ENCODE results near the gene KIF14.

DNA sequence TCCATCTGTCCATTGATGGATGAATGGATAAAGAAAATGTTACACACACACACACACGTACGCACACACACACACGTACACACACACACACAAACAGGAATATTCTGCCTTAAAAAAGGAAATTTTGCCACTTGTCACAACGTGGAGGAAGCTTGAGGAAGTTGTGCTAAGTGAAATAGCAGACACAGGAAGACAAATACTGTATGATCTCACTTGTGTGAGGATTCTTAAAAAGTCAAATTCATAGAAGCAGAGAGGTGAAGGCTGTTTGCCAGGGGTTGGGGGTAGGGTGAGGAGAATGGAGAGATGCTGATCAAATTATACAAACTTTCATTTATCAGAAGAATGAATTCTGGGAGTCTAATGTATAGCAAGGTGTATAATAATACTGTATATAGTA is 73.2 kb downstream of the KIF14 start:
- TF ChIP-seq, protein P1, sequence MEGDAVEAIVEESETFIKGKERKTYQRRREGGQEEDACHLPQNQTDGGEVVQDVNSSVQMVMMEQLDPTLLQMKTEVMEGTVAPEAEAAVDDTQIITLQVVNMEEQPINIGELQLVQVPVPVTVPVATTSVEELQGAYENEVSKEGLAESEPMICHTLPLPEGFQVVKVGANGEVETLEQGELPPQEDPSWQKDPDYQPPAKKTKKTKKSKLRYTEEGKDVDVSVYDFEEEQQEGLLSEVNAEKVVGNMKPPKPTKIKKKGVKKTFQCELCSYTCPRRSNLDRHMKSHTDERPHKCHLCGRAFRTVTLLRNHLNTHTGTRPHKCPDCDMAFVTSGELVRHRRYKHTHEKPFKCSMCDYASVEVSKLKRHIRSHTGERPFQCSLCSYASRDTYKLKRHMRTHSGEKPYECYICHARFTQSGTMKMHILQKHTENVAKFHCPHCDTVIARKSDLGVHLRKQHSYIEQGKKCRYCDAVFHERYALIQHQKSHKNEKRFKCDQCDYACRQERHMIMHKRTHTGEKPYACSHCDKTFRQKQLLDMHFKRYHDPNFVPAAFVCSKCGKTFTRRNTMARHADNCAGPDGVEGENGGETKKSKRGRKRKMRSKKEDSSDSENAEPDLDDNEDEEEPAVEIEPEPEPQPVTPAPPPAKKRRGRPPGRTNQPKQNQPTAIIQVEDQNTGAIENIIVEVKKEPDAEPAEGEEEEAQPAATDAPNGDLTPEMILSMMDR (IDR thresholded peaks at IDR 0.05; ENCODE audit: low read depth, low read length), result no peak
- TF ChIP-seq EZH2phosphoT487 (IDR thresholded peaks at IDR 0.05; ENCODE audit: low read depth), result no peak

Data from OCI-LY3 (cell line).